GM23338 (cell line): ENCODE data around the gene PRELID1.

Source experiments
- EZH2 ChIP-seq: fragments of 200-600 bp; sonication (generic); IDR thresholded peaks from one replicate; pipeline ENCODE4 v1.8.0; 2017; ENCODE audit warnings: antibody characterized with exemption, mild to moderate bottlenecking, low read depth; ENCODE audit not compliant: unreplicated experiment
- TF ChIP-seq, protein P1 (sequence below), 2 experiments: fragments of 200-600 bp in 1 of 2; sonication (generic) in 1 of 2; conservative IDR thresholded peaks; 2 replicates each; pipeline versions ENCODE4 v1.5.1 to v1.6.1; 2016 to 2017; ENCODE audit warnings: antibody characterized with exemption in 2 of 2, low read depth in 2 of 2, mild to moderate bottlenecking in 2 of 2, moderate library complexity in 1 of 2

DNA sequence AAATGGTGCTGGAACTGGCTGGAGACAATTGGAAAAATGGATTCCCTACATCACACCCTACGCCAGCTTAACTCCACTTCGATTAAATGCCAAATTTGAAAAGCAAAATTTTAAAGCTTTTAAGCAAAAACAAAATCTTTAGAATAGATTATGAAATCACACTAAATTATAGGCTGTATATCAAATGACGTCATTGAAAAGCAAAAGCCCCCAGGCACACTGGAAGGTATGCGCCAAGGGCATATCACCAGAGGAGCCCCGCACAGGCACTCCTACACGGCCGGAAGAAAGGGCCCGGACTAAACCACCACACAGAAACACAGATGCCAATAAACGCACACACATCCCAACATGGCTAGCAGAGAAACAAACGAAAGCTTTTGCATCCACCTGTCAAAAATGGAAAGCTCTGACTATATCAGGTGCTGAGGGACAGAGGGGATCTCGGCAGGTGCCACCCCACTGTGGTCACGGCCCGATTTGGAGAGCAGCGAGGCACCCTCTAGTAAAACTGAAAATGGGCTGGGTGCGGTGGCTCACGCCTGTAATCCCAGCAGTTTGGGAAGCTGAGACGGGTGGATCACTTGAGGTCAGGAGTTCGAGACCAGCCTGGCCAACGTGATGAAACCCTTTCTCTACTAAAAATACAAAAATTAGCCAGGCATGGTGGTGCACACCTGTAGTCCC lies 25.1 kb downstream of the PRELID1 start:
- TF ChIP-seq, protein P1, sequence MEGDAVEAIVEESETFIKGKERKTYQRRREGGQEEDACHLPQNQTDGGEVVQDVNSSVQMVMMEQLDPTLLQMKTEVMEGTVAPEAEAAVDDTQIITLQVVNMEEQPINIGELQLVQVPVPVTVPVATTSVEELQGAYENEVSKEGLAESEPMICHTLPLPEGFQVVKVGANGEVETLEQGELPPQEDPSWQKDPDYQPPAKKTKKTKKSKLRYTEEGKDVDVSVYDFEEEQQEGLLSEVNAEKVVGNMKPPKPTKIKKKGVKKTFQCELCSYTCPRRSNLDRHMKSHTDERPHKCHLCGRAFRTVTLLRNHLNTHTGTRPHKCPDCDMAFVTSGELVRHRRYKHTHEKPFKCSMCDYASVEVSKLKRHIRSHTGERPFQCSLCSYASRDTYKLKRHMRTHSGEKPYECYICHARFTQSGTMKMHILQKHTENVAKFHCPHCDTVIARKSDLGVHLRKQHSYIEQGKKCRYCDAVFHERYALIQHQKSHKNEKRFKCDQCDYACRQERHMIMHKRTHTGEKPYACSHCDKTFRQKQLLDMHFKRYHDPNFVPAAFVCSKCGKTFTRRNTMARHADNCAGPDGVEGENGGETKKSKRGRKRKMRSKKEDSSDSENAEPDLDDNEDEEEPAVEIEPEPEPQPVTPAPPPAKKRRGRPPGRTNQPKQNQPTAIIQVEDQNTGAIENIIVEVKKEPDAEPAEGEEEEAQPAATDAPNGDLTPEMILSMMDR (conservative IDR thresholded peaks at IDR 0.05; ENCODE audit: low read depth in 2 of 2): no peak
- no peak for TF ChIP-seq EZH2
